CD8-positive, alpha-beta memory T cell (primary cell): Measurements from ENCODE around the gene LASP1. TPM values are rescaled to one million over a fixed set of nuclear protein-coding genes. Genes with fewer than 3 reads are reported as not detected.

ENCODE experiments used
- CTCF ChIA-PET: fragments of 350-600 bp; sonication (Branson Sonifier 250); formaldehyde crosslinking; loops from one replicate; lab custom pipeline; 2021; ENCODE audit warnings: antibody characterized with exemption; lab: Charles Lee
- POLR2A ChIA-PET: fragments of 350-600 bp; sonication (Branson Sonifier 250); formaldehyde crosslinking; loops from one replicate; lab custom pipeline; 2021; ENCODE audit warnings: antibody characterized with exemption; lab: Charles Lee
- DNase-seq, 5 donors: peaks; one replicate each; pipeline versions ENCODE4 v3.0.0 to v3.0.0-alpha.2; 2020 to 2022; ENCODE audit warnings: mixed read lengths in 1 of 5
- H3K27ac ChIP-seq: one replicate; pipeline ENCODE4 v1.7.0; 2013; ENCODE audit warnings: low read depth, mild to moderate bottlenecking, low read length, moderate library complexity
- H3K27me3 ChIP-seq: 2 replicates; pipeline ENCODE4 v1.7.0; 2013; ENCODE audit warnings: low read length, mild to moderate bottlenecking; ENCODE audit not compliant: insufficient read depth, poor library complexity, severe bottlenecking
- H3K36me3 ChIP-seq: 2 replicates; pipeline ENCODE4 v1.7.0; 2013; ENCODE audit warnings: mild to moderate bottlenecking, low read length, moderate library complexity; ENCODE audit not compliant: insufficient read depth
- H3K4me1 ChIP-seq: 2 replicates; pipeline ENCODE4 v1.7.0; 2013; ENCODE audit warnings: mild to moderate bottlenecking, low read length, moderate library complexity; ENCODE audit not compliant: insufficient read depth
- H3K4me3 ChIP-seq: 2 replicates; pipeline ENCODE4 v1.7.0; 2013; ENCODE audit warnings: mild to moderate bottlenecking, low read length
- H3K9me3 ChIP-seq: 2 replicates; pipeline ENCODE4 v1.7.0; 2013; ENCODE audit warnings: mild to moderate bottlenecking, low read length
- H3K27ac Mint-ChIP-seq, 8 donors: one replicate each; pipeline ENCODE4 v1.8.0; 2020 to 2021; ENCODE audit warnings: mixed read lengths in 8 of 8, mild to moderate bottlenecking in 6 of 8, inconsistent platforms in 3 of 8, moderate library complexity in 3 of 8
- H3K27me3 Mint-ChIP-seq, 2 donors: one replicate each; pipeline ENCODE4 v1.8.0; 2020 to 2021; ENCODE audit warnings: mixed read lengths in 2 of 2, mild to moderate bottlenecking in 1 of 2, moderate library complexity in 1 of 2
- H3K36me3 Mint-ChIP-seq, 3 donors: one replicate each; pipeline ENCODE4 v1.8.0; 2020 to 2021; ENCODE audit warnings: mixed read lengths in 3 of 3, inconsistent platforms in 1 of 3, mild to moderate bottlenecking in 1 of 3
- H3K4me1 Mint-ChIP-seq, 3 donors: one replicate each; pipeline ENCODE4 v1.8.0; 2020 to 2021; ENCODE audit warnings: mixed read lengths in 3 of 3, inconsistent platforms in 1 of 3, mild to moderate bottlenecking in 1 of 3
- H3K4me3 Mint-ChIP-seq, 7 donors: one replicate each; pipeline ENCODE4 v1.8.0; 2020 to 2021; ENCODE audit warnings: mixed read lengths in 7 of 7, mild to moderate bottlenecking in 6 of 7, moderate library complexity in 4 of 7, inconsistent platforms in 2 of 7
- H3K9me3 Mint-ChIP-seq, 5 donors: one replicate each; pipeline ENCODE4 v1.8.0; 2020 to 2022; ENCODE audit warnings: mixed read lengths in 5 of 5, mild to moderate bottlenecking in 3 of 5, moderate library complexity in 2 of 5, inconsistent platforms in 1 of 5
- polyA plus RNA-seq: library from polyadenylated mRNA; unstranded; fragments of 300-500 nt; fragmentation: Illumina TruSeq; gene quantifications from one replicate; pipeline ENCODE4 v1.2.3, GENCODE V29; 2021
- total RNA-seq, 2 experiments: library from RNA; stranded (reverse); gene quantifications; one replicate each; pipeline ENCODE4 v1.2.3, GENCODE V29; 2021

LASP1 gene
- total and polyA plus RNA-seq, 3 experiments from 2014 or later = 76.1 to 135 (median 128) TPM

GRCh38 chr17:38919316-38920078, 49.6 kb downstream of the LASP1 start:
- Mint-ChIP-seq H3K36me3 (peaks cover 6 to 72% (median 11%) of the 10 kb centered on the region in 3 donors), H3K9me3 (no peaks in the 10 kb centered on the region), H3K4me1 (peaks cover 19 to 34% (median 23%) of the 10 kb centered on the region in 3 donors), H3K27ac (peak overlapping the region in 4 of 8 donors; percentile 21 to 74 (median 44)), H3K4me3 (no peak overlapping the region), H3K27me3 (peaks cover 0 to 2% of the 10 kb centered on the region in 2 donors)
- Histone ChIP-seq H3K27me3 (no peaks in the 10 kb centered on the region), H3K36me3 (peaks cover 43% of the 10 kb centered on the region), H3K27ac (no peak overlapping the region), H3K4me3 (no peak overlapping the region), H3K4me1 (no peaks in the 10 kb centered on the region), H3K9me3 (no peaks in the 10 kb centered on the region)
- ChIA-PET CTCF (no interaction called here), POLR2A (no interaction called here)
- peak in 1 of 5 donors; percentile 30 for DNase-seq

DNA sequence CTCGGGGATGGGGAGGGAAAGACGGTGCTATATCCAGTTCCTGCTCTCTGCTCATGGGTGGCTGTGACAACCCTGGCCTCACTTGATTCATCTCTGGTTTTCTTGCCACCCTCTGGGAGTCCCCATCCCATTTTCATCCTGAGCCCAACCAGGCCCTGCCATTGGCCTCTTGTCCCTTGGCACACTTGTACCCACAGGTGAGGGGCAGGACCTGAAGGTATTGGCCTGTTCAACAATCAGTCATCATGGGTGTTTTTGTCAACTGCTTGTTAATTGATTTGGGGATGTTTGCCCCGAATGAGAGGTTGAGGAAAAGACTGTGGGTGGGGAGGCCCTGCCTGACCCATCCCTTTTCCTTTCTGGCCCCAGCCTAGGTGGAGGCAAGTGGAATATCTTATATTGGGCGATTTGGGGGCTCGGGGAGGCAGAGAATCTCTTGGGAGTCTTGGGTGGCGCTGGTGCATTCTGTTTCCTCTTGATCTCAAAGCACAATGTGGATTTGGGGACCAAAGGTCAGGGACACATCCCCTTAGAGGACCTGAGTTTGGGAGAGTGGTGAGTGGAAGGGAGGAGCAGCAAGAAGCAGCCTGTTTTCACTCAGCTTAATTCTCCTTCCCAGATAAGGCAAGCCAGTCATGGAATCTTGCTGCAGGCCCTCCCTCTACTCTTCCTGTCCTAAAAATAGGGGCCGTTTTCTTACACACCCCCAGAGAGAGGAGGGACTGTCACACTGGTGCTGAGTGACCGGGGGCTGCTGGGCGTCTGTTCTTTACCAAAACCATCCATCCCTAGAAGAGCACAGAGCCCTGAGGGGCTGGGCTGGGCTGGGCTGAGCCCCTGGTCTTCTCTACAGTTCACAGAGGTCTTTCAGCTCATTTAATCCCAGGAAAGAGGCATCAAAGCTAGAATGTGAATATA, 50.8 kb downstream of the LASP1 start:
- CTCF ChIA-PET = interaction anchor here (1.4 kb wide), 1 partner anchor 232 kb away, joined by 4 read pairs; no protein-coding TSS in a partner anchor
- peak overlapping the region in 1 of 7 donors; percentile 27 for H3K4me3 Mint-ChIP-seq

GRCh38 chr17:38921756-38922411, 52.0 kb downstream of the LASP1 start:
- ChIA-PET CTCF (interaction anchor here (1.4 to 5.8 kb wide), 4 partner anchors 45 to 231 kb away, joined by 4 to 52 read pairs (median 10); partner anchors contain the start of gene LASP1), POLR2A (interaction anchor here (1.0 to 1.8 kb wide), 3 partner anchors 20 to 50 kb away, joined by 3 to 7 read pairs (median 4); no protein-coding TSS in a partner anchor)
- Mint-ChIP-seq H3K9me3 (no peaks in the 10 kb centered on the region), H3K27ac (peak overlapping the region in 7 of 8 donors; percentile 12 to 84 (median 36)), H3K27me3 (peaks cover 0 to 2% of the 10 kb centered on the region in 2 donors), H3K36me3 (peaks cover 6 to 50% (median 13%) of the 10 kb centered on the region in 3 donors), H3K4me3 (no peak overlapping the region), H3K4me1 (peaks cover 37 to 50% (median 39%) of the 10 kb centered on the region in 3 donors)
- Histone ChIP-seq H3K36me3 (peaks cover 25% of the 10 kb centered on the region), H3K27me3 (no peaks in the 10 kb centered on the region), H3K4me3 (no peak overlapping the region), H3K27ac (no peak overlapping the region), H3K4me1 (peaks cover 23% of the 10 kb centered on the region), H3K9me3 (no peaks in the 10 kb centered on the region)
- DNase-seq = no peak

More for the DNA sequence above, 50.8 kb downstream of the LASP1 start:
- Mint-ChIP-seq H3K36me3 (peaks cover 6 to 61% (median 11%) of the 10 kb centered on the region in 3 donors), H3K4me1 (peaks cover 27 to 43% (median 33%) of the 10 kb centered on the region in 3 donors), H3K27ac (peak overlapping the region in 6 of 8 donors; percentile 70 to 90 (median 80)), H3K9me3 (no peaks in the 10 kb centered on the region), H3K27me3 (peaks cover 0 to 2% of the 10 kb centered on the region in 2 donors)
- H3K9me3 ChIP-seq = no peaks in the 10 kb centered on the region
- peaks cover 32% of the 10 kb centered on the region for H3K36me3 ChIP-seq
- H3K4me1 ChIP-seq = peaks cover 10% of the 10 kb centered on the region
- H3K4me3 ChIP-seq = no peak overlapping the region
- no peak for DNase-seq
- no peaks in the 10 kb centered on the region for H3K27me3 ChIP-seq
- POLR2A ChIA-PET = no interaction called here
- H3K27ac ChIP-seq = no peak overlapping the region

DNA sequence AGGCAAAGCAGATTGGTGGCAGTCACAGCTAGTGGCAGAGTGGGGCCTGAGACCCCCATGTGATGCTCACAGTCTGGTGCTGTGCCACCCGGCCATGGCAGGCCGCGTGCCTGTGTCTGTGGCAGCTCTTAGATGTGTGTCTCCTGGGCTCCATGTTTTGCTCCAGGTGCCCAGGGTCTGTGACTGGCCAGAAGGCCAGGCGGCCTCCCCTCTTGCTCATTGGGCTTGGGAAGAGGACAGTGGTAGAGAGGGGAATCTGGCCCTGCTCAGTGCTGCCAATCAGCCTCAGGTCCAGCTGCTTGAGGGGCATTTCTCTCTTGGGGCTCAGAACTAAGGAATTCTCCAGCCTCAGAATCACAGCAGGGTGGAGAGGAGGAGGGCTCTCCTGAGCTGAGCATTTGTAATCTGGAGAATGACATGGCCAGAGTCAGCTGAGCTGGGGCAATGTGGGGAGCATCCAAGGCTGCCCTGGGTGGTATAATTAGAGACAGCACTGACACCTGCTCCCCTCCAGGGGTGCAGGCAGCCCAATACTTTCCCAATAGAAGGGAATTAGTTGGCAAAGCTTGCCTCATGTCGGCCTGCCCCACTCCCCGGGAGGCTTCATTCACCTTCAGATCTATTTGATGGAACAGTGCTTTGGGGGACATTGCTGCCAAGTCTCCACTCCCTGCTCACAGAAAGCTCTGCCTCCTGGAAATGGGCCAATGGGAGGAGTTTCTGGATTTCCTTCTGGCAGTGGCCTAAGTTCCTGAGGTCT, 52.9 kb downstream of the LASP1 start:
- Mint-ChIP-seq H3K4me1 (peaks cover 35 to 48% (median 36%) of the 10 kb centered on the region in 3 donors), H3K4me3 (no peak overlapping the region), H3K27me3 (peaks cover 0 to 2% of the 10 kb centered on the region in 2 donors), H3K36me3 (peaks cover 0 to 42% (median 8%) of the 10 kb centered on the region in 3 donors), H3K9me3 (no peaks in the 10 kb centered on the region), H3K27ac (peak overlapping the region in 3 of 8 donors; percentile 15 to 35 (median 30))
- ChIA-PET CTCF (interaction anchor here (1.4 to 5.8 kb wide), 8 partner anchors 8 to 242 kb away, joined by 4 to 52 read pairs (median 14); partner anchors contain the start of gene LASP1), POLR2A (interaction anchor here (1.0 to 1.8 kb wide), 3 partner anchors 21 to 51 kb away, joined by 3 to 7 read pairs (median 4); no protein-coding TSS in a partner anchor)
- no peak overlapping the region for H3K4me3 ChIP-seq
- DNase-seq = no peak
- H3K4me1 ChIP-seq = peaks cover 24% of the 10 kb centered on the region
- H3K27me3 ChIP-seq = no peaks in the 10 kb centered on the region
- no peaks in the 10 kb centered on the region for H3K9me3 ChIP-seq
- no peak overlapping the region for H3K27ac ChIP-seq
- H3K36me3 ChIP-seq = peaks cover 23% of the 10 kb centered on the region

GRCh38 chr17:38925263-38925995, 55.6 kb downstream of the LASP1 start, which contains the start of gene LASP1NB:
LASP1NB (plus strand) TSS chr17:38925614.
- no peak within 1 kb of the TSS for H3K27ac ChIP-seq
- Mint-ChIP-seq H3K9me3 (no peaks in the 10 kb centered on the region), H3K36me3 (peaks cover 0 to 16% (median 3%) of the 10 kb centered on the region in 3 donors), H3K4me3 (peak within 1 kb of the TSS in 6 of 7 donors; percentile 1 to 66 (median 52)), H3K27ac (peak within 1 kb of the TSS; percentile 6 to 82 (median 38)), H3K4me1 (peaks cover 32 to 41% (median 36%) of the 10 kb centered on the region in 3 donors), H3K27me3 (peaks cover 0 to 2% of the 10 kb centered on the region in 2 donors)
- H3K4me3 ChIP-seq = no peak within 1 kb of the TSS
- H3K36me3 ChIP-seq = no peaks in the 10 kb centered on the region
- H3K9me3 ChIP-seq = no peaks in the 10 kb centered on the region
- H3K4me1 ChIP-seq = peaks cover 24% of the 10 kb centered on the region
- no peaks in the 10 kb centered on the region for H3K27me3 ChIP-seq
- DNase-seq = peak in 3 of 5 donors; percentile 30 to 73 (median 72)
- ChIA-PET CTCF (interaction anchor here (0.6 to 5.8 kb wide), 15 partner anchors 9 to 249 kb away, joined by 3 to 52 read pairs (median 4); partner anchors contain the start of genes FBXO47 and LASP1), POLR2A (interaction anchor here (0.6 to 1.3 kb wide), 5 partner anchors 15 to 239 kb away, joined by 3 to 10 read pairs (median 3); partner anchors contain the start of gene LASP1)

DNA sequence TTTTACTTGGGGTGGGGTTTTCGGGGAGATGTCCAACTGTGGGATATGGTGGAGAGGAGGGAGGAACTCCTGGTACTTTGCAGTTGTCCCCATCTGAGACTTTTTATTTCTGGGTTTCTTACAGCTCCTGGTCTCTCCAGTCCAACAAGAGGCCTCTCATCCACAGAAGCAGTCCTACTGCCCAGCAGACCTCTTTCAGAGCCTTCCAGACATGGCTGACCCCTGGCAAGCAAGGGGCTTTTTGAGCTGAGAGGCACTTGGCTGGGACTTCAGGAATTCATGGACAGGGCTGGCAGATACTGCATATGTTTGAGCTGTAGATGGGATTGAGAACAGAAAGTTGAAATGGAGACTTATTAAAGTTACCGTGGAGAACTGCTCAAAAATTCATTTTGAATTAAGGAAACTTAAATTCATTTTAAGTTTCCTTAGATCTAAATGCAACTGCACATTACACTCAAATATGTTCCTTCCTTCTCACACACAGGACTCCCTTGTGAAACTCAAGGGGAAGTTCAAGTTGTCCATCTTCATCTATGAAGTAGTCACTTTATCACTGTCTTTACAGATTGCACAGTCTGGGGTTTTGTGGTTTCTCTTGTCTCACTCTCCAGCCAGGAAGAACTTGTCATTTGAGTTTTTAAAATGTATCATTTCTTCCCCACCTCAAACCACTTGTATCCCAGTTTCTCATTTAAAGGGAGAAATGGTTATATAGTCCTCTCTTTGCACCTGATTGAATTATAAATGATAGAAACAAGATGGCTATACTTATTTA, 56.6 kb downstream of the LASP1 start:
- Histone ChIP-seq H3K27me3 (no peaks in the 10 kb centered on the region), H3K9me3 (no peaks in the 10 kb centered on the region), H3K4me1 (peaks cover 24% of the 10 kb centered on the region), H3K4me3 (no peak overlapping the region), H3K27ac (no peak overlapping the region), H3K36me3 (no peaks in the 10 kb centered on the region)
- Mint-ChIP-seq H3K27me3 (no peaks in the 10 kb centered on the region), H3K4me3 (peak overlapping the region in 1 of 7 donors; percentile 50), H3K4me1 (peaks cover 31 to 38% (median 32%) of the 10 kb centered on the region in 3 donors), H3K27ac (peak overlapping the region in 6 of 8 donors; percentile 1 to 41 (median 28)), H3K36me3 (peaks cover 0 to 7% (median 3%) of the 10 kb centered on the region in 3 donors), H3K9me3 (no peaks in the 10 kb centered on the region)
- ChIA-PET POLR2A (interaction anchor here (0.6 kb wide), 1 partner anchor 28 kb away, joined by 3 read pairs; no protein-coding TSS in a partner anchor), CTCF (interaction anchor here (0.7 to 5.8 kb wide), 6 partner anchors 14 to 248 kb away, joined by 3 to 52 read pairs (median 6); partner anchors contain the start of genes FBXO47 and LASP1)
- no peak for DNase-seq
